HG02840 (cell line): Measurements from ENCODE around the gene DAB2IP.

Source experiments
- ATAC-seq: cut with Tn5 transposase; IDR thresholded peaks from one replicate; pipeline ENCODE4 v1.9.1; 2021; ENCODE audit warnings: mild to moderate bottlenecking, moderate library complexity, moderate number of reproducible peaks; ENCODE audit not compliant: unreplicated experiment, low FRiP score

Gene DAB2IP

DNA sequence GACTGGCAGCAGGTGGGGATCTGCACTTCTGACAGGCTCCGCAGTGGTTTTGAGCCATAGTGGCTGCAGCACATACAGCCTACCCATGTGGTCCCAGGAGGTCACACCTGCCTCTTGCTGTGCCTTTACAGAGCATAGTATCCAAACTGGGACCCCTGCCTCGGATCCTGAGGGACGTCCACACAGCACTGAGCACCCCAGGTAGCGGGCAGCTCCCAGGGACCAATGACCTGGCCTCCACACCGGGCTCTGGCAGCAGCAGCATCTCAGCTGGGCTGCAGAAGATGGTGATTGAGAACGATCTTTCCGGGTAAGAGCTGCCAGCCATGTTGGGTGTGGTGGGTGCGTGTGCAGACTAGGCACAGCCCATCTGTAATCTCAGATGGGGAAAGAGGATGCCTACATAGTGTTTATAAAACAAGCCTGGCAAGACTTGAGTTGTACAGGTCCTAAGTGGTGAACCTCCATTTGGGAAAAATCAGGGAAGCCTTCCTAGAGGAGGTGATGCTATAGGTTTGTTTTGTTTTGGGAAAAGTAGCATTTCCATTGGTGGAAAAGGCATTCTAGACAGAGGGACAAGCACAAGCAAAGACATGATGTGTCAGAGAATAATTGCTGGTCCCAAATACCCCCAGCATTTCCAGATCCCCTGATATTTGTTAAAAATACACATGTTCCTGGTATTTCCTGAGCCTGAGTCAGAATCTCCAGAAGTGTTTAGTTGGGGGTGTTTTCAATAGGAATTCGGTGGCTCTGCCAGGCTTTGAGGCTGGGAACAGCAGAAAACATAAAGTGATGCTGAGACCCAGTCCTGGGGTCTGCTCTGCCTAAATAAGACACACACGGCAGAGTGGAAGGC lies 119.2 kb downstream of the DAB2IP start:
- ATAC-seq = no peak

DNA sequence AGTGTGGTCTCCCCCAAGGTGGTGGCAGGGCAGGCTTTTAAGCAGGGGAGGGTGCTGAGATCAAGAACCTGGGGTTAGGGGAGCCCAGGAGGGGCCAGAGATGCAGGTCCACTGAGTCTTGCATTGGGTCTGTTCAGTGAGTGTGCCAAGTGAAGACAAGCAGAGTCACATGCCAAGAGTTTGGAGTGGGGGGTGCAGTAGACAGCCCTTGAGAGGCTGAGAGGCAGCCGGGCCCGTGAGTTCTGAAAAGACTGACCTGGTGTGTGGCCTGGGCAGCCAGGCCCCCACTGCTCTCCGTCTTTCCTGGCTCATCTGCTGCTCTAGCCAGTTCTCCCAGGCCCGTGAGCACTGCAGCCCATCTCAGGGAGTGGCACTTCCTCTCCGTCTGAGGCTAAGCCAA lies 120.0 kb downstream of the DAB2IP start:
- ATAC-seq = no peak

DNA sequence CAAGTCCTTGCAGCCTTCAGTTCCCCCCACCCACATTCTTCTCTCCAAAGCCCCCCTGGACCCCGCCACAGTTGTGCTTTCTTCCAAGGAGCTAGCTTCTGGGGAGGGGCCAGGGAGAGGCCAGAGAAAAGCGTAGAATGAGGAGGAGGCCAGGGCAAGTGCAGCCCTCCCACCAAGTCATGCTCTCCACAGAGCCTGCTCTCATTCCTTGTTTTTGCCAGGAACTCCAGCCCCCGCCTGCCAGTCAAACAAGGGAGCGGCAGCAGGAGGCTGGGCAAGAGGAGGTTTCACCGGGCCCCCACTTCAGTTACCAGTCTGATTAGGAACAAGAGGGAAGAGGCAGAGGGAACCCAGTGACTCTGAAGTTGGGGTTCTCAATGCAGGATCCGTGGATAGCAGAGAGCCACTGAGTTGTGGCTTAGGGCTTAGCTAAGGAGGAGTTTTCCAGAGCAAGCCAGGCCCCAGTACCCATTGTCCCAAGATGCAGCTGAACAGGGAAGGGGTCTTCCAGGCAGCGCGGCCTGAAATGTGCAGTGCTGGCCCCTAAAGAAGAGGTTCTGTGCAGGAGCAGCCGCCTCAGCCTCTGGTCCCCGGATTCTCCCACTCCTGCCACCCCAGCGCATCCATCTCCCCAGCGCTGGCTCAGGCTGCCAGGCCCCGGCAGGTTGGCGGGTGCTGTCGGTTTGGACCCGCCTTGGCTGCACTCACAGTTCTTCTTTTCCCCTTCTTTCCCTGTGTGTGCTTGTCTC lies 120.6 kb downstream of the DAB2IP start:
- ATAC-seq = no peak

DNA sequence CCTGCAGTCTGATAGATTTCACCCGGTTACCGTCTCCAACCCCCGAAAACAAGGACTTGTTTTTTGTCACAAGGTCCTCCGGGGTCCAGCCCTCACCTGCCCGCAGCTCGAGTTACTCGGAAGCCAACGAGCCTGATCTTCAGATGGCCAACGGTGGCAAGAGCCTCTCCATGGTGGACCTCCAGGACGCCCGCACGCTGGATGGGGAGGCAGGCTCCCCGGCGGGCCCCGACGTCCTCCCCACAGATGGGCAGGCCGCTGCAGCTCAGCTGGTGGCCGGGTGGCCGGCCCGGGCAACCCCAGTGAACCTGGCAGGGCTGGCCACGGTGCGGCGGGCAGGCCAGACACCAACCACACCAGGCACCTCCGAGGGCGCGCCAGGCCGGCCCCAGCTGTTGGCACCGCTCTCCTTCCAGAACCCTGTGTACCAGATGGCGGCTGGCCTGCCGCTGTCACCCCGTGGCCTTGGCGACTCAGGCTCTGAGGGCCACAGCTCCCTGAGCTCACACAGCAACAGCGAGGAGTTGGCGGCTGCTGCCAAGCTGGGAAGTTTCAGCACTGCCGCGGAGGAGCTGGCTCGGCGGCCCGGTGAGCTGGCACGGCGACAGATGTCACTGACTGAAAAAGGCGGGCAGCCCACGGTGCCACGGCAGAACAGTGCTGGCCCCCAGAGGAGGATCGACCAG lies 121.3 kb downstream of the DAB2IP start:
- ATAC-seq = no peak

DNA sequence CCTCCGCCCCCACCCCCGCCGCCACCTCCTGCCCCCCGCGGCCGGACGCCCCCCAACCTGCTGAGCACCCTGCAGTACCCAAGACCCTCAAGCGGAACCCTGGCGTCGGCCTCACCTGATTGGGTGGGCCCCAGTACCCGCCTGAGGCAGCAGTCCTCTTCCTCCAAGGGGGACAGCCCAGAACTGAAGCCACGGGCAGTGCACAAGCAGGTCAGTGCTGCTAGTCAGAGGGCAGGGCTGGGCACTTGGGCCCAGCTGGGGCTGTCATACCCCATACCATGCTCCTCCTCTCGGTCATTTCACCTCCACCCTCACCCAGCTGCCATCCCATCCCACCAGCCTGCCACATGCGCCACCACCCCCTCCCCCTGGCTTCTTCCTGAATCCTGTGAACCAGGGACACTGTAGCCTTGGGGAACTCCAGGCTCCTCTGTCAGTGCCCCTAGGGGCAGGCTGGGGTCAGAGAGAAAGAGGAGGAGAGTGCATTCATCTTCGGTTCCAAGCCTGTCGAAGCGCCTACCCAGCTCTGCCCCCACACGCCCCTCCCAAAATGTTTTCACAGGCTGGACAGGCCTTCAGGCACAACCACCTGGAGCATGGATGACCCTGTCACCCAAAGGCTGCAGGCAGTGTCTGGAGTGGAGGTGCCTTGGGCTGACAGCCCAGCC lies 122.0 kb downstream of the DAB2IP start:
- ATAC-seq = no peak

DNA sequence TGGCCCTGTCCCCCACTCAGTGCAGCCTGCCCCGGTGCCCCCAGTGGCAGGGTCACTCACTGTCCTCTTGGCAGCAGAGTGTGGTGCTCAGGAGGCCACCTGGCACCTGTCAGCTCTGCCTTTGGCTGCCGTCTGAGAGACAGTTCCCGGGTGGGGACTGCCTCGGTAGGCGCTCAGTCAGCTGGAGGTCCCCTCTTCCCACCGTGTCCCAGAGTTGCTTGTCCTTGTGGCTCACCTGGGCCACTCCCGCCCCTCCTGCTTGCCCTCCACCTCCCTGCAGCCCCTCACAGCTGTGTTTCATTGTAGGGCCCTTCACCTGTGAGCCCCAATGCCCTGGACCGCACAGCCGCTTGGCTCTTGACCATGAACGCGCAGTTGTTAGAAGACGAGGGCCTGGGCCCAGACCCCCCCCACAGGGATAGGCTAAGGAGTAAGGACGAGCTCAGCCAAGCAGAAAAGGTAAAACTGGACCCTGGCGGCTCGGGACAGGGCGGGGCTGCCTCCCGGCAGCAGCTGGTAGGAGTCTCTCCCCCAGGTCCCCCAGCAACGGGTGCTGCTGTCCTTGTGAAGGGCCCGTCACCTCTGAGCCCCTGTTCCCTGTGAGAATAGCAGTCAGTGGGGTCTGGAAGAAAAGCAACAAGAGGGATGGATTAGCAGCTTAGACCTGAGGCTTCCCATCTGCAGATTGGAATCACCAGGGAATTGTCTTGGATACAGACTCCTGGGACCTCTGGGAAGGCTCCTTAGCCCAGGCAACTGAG lies 122.7 kb downstream of the DAB2IP start:
- no peak for ATAC-seq

DNA sequence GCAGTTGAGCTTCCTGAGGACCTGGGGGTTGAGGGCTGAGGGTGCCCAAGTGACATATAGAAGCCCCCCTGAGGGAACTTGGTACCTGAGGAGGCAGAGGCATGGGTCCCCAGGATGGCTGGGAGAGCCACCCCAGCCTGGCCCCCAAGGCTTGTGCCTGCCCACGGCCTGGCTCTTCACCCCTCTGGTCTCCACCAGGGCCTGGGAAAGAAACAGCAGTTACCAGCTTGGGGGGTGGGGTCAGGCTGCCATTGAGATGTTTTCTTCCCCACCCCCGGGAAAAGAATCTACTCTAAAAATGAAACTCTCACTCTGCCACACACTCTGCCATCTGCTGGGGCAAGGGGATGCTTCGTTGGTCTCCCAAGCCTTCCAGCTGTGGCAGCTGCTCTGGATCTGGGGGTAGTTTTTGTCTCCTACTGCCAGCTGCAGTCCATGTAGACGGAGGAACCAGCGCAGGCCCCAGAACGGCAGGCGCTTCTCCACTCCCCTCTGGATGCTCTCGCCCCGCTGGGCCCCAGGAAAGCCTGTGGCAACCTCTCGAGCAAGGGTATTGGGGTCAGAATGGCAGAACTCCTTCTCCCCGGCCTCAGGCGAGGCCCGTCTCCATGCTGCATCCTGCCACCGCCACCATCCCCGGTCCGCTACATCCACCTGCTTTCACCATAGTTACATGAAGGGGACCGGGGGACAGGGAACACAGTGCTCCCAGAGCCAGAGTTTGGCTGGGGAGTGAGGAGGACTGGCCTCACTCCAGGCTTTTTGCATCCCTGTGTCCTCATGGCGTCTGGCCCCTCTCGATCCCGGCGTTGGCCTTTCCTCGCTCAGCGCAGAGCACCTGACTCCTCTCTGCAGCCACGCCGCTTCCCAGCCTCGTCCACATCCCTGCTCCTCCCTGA lies 123.5 kb downstream of the DAB2IP start:
- ATAC-seq = no peak

DNA sequence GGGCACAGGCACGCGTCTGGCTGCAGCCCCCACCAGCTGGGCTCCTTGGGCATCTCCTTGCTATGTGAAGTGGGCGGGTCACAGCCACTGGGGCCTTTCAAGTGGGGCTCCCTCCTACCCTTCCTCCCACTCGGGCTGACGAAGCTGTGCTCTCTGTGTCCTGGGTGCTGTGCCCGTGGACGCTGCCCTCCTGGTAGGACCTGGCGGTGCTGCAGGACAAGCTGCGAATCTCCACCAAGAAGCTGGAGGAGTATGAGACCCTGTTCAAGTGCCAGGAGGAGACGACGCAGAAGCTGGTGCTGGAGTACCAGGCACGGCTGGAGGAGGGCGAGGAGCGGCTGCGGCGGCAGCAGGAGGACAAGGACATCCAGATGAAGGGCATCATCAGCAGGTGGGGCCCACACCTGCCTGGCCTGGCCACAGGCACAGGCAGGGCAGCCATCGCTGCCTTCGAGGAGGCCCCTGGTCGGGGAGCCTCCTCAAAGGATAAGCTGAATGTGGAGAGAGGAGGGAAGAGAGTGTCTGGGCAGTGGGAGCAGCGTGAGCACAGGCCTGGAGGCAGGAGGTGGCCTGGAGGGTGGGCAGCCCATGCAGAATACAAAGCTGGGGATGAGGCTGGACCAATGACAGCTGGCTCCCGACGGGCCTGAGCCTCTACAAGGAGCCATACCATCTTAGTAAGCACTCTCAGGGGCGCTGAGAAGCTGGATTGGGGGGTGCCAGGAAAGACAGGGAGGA lies 124.7 kb downstream of the DAB2IP start:
- no peak for ATAC-seq

DNA sequence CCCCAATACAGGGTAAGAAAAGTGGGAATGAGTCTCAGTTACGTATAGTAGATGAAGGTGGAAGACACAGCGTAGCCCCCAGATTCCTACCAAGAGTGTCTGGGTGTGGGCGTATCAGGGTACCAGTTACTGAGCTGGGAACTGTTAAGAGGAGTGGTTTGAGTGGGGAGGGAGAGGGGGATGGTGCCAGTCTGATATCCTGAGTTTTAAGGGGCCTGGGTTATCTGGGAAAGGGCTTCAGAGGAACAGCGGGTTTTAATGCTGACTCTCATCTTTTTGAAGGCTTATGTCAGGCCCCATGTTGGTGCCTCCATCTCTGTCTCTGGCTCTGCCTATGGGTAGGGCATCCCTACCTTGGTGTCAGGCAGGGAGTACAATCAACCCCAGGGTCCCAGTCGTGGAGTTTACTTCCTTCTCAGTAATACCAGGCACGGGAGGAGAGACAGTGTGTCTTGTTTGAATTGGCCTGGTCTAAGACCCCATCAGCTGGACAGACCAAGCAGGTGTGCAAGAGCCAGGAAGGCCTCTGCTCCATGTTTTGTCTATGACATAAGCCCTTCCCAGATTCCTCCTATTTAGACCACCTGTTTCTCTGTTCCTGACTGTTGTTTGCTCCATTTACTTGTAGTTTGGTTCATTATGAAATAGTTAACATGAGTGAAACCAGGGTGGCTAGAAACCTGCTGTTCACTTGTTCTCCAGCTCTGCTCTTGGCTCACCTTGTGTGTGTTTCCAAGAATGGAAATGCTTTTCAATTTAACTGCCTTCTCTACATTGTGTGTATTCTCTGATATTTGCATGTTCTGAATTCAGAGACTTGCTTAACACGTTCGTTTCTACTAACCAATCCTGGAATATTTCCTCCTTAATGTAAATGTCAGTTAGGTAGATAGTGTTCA lies 125.6 kb downstream of the DAB2IP start:
- no peak for ATAC-seq

DNA sequence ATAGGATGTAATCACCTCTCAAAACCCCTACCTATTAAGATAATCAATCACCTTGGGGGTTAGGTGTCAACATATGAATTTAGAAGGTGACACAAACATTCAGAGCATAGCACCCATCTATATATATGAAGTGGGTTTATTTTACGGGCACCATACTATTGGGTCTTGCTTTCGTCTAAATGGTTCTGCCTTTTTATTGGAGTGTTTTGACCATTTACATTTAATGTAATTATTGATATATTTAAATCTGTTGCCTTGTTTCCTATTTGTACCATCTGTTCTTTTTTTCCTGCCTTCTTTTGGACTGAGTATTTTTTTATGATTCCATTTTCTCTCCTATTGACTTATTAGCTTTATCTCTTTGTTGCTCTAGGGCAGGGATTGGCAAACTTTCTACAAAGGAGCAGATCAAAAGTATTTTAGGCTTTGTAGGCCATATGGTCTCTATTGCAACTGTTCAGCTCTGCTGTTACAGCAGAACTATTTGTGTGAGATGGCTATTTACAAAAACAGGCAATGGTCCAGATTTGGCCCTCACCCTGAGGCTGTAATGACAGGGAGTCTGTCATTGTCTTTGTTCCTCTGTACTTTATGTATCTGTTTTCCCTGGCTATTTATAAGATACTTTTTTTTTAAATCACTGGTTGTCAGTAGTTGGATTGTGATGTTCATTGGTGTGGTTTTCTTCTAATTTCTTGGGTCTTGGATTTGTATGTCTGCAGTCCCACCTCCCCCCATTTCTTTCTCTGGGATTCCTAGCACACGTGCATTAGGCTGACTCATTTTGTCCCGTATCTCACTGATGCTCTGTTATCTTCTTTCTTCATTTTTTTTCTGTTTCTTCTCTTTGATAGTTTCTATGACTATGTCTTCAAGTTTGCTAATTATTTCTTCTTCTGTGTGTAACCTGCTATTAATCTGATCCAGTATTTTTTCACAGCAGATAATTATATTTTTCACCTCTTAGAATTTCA lies 127.1 kb downstream of the DAB2IP start:
- ATAC-seq = no peak

DNA sequence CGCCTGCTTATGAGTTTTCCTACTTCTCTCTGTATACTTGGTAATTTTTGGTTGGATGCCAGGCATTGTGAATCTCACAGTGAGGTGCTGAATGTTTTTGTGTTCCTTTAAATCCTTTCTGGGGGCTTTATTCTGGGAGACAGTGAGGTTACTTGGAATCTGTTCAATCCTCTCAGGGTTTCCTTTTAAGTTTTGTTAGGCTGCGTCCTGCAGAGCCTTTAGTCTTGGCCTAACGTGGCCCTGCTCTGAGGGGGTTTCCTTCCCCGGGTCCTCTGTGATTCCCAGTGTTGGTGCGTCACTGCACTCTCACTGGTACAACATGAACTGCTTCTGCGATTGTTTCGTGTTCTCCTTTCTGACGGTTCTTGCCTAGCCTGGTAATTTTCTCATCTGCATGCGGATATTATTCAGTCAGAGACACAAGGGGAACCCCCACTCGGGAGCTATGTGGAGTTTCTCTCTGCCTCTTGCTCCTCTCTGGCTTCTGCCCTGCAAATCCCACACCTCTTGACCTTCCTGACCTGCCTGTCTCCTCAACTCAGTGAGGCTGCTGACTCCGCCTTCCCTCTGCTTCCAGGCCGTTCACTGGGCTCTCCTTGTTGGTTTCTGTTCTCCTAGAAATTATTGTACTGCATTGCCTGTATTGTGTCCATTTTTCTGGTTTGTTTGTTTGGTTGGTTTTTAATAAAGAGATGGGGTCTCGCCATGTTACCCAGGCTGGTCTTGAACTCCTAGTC lies 128.1 kb downstream of the DAB2IP start:
- ATAC-seq = no peak

DNA sequence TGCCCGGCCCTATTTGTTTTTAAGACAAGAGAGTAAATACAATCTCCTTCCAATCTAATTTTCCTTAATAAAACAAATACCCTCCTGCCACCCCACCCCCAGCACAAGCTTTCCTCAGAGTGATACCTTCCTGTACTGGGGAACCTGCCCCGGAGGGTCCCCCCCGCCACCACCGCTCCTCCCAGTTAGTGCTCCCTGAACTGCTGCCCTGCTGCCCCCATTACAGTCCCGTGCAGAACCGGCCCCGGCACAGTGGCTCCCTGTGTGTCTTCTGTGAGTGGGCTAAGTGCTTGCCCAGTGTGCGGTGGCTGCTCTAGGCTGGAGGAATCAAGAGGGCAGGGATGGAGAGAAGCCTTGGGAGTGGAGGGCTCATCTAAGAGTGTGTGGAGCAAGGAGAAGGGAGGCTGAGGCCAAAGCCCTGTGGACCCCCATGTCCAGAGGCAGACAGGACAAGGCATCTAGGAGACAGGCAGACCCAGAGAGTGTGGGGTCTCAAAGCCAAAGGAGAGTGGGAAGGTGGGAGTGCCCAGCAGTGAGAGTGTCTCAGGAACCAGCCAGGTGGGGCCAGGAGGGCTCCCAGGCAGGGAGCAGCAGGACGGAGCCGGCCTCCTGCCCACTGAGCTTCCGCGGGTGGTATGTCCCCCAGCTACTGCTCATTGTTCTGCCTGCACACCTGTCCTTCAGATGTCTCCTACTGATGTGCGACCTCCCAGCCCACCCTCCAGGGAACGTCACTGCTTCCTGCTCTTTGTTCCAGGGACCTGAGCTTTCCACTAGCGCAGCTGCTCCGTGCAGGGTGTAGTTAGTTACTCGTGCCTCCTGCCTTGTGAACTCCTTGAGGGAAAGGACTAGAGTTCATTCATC lies 129.0 kb downstream of the DAB2IP start:
- ATAC-seq = no peak

DNA sequence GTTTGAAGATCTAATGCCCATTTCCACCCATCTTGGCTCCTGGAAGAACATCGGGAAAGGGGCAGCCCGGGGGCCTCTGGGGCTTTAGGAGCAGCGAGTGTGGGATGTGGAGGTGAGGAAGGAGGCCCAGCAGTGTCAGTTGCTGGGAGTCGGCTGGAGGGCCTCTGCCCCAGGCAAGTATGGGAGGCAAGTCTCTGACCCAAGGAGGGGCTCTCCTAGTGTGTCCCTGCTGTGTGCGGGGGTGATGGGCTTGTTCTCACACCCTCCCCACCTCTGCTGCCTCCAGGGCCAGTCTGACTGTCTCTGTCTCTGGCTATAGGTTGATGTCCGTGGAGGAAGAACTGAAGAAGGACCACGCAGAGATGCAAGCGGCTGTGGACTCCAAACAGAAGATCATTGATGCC lies 129.7 kb downstream of the DAB2IP start:
- no peak for ATAC-seq

DNA sequence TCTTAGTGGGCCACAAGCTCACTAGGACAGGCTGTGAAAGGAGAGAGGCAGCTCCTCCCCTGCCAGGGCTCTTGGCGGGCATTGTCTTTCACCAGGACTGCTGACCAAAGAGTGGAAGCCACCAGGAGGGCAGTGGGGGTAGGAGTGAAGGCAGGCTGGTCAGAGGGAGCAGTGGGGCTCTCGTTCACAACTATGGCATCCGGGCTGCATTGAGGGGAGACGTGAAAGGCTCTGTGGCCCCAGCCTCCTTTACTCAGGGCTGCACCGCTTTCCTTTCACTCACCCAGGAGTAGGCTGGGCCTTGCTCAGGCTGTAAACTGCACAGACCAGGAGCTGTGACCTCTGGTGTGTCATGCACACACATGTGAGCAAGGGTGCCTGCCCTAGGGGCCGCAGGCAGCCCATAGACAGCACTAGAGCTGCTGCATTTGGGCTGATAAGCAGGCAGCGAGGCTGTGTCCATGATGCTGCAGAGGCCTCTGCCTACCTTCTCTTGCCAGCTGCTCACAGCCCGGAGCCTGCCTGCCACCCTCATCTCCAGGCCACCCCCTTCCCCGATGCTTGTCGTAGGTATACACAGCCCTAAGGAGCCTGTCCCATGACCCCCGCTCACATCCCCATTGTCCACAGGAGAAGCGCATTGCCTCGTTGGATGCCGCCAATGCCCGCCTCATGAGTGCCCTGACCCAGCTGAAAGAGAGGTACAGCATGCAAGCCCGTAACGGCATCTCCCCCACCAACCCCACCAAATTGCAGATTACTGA lies 130.4 kb downstream of the DAB2IP start:
- no peak for ATAC-seq
